Transverse colon (tissue), 4 donors: ENCODE results near the gene DENND2A.

ENCODE experiments used
- CTCF ChIP-seq, 5 experiments: fragments of 200-600 bp in 3 of 5; fragments of 450-650 bp in 2 of 5; sonication (generic) in 3 of 5; IDR thresholded peaks; 1 replicate in 2 of 5; 2 replicates in 3 of 5; pipeline ENCODE4 v1.5.1; 2016 to 2017; ENCODE audit warnings: antibody characterized with exemption in 5 of 5, inconsistent platforms in 3 of 5, mild to moderate bottlenecking in 2 of 5, moderate library complexity in 1 of 5
- EP300 ChIP-seq: sonication (generic); formaldehyde crosslinking; IDR thresholded peaks from one replicate; pipeline ENCODE4 v1.6.1; 2017; ENCODE audit warnings: antibody characterized with exemption, low read depth
- POLR2A ChIP-seq: fragments of 450-650 bp; IDR thresholded peaks from one replicate; pipeline ENCODE4 v1.6.1; 2016; ENCODE audit warnings: antibody characterized with exemption, mild to moderate bottlenecking, moderate library complexity
- POLR2AphosphoS5 ChIP-seq, 3 donors: sonication (generic); formaldehyde crosslinking; IDR thresholded peaks; one replicate each; pipeline ENCODE4 v1.6.1; 2016; ENCODE audit warnings: antibody characterized with exemption in 3 of 3

GRCh38 chr7:140611641-140612040, 29.0 kb downstream of the DENND2A start:
- no peak for TF ChIP-seq CTCF (IDR thresholded peaks at IDR 0.05)
- TF ChIP-seq POLR2A = no peak
- TF ChIP-seq POLR2AphosphoS5 (IDR thresholded peaks at IDR 0.05) = no peak
- TF ChIP-seq EP300 = no peak
